ENCODE results near the gene JAK1. TPM values are rescaled to one million over a fixed set of nuclear protein-coding genes. Genes with fewer than 3 reads are reported as not detected.

JAK1 gene
- total RNA-seq, 2 donors from 2014 or later: 73.2 to 101 TPM

GRCh38 chr1:64953241-64953640, 13.1 kb downstream of the JAK1 start:
- DNase-seq: no peak
- H3K27ac ChIP-seq: no peak overlapping the region
- intact Hi-C loops (cut with DNase I): no loop called here

GRCh38 chr1:64950284-64950809, 16.0 kb downstream of the JAK1 start:
- Histone ChIP-seq H3K9ac (ENCODE audit: low read depth in 2 of 2, low read length in 2 of 2) (no peak overlapping the region), H3K36me3 (no peaks in the 10 kb centered on the region), H3K4me3 (no peak overlapping the region), H3K27ac (no peak overlapping the region), H3K4me1 (peaks cover 19% of the 10 kb centered on the region), H3K9me3 (no peaks in the 10 kb centered on the region), H3K27me3 (no peaks in the 10 kb centered on the region)
- no peak for DNase-seq
- no peak for TF ChIP-seq CTCF (IDR thresholded peaks at IDR 0.05)
- intact Hi-C loops (cut with DNase I): no loop called here

More at GRCh38 chr1:64953241-64953640, 13.1 kb downstream of the JAK1 start:
- no peaks in the 10 kb centered on the region for H3K27me3 ChIP-seq
- peaks cover 24% of the 10 kb centered on the region for H3K4me1 ChIP-seq
- H3K36me3 ChIP-seq: no peaks in the 10 kb centered on the region
- H3K9me3 ChIP-seq: no peaks in the 10 kb centered on the region
- no peak overlapping the region for H3K9ac ChIP-seq (ENCODE audit: low read depth in 2 of 2, low read length in 2 of 2)
- H3K4me3 ChIP-seq: no peak overlapping the region
- TF ChIP-seq CTCF (IDR thresholded peaks at IDR 0.05): no peak

- Histone ChIP-seq H3K27ac (no peak overlapping the region), H3K36me3 (no peaks in the 10 kb centered on the region), H3K9ac (ENCODE audit: low read depth in 2 of 2, low read length in 2 of 2) (no peak overlapping the region), H3K4me1 (peaks cover 19% of the 10 kb centered on the region), H3K4me3 (no peak overlapping the region), H3K9me3 (no peaks in the 10 kb centered on the region), H3K27me3 (no peaks in the 10 kb centered on the region)
- TF ChIP-seq CTCF (IDR thresholded peaks at IDR 0.05): no peak
- no peak for DNase-seq
- intact Hi-C loops (cut with DNase I): no loop called here
Measured at GRCh38 chr1:64948905-64949833, 17.2 kb downstream of the JAK1 start.

GRCh38 chr1:64948216-64948615, 18.1 kb downstream of the JAK1 start:
- no peak for DNase-seq
- Histone ChIP-seq H3K9ac (ENCODE audit: low read depth in 2 of 2, low read length in 2 of 2) (no peak overlapping the region), H3K4me1 (peaks cover 16% of the 10 kb centered on the region), H3K27me3 (no peaks in the 10 kb centered on the region), H3K36me3 (no peaks in the 10 kb centered on the region), H3K9me3 (no peaks in the 10 kb centered on the region), H3K4me3 (no peak overlapping the region), H3K27ac (no peak overlapping the region)
- no peak for TF ChIP-seq CTCF (IDR thresholded peaks at IDR 0.05)
- intact Hi-C loops (cut with DNase I): no loop called here

GRCh38 chr1:64946916-64947315, 19.4 kb downstream of the JAK1 start:
- Histone ChIP-seq H3K4me3 (no peak overlapping the region), H3K9me3 (no peaks in the 10 kb centered on the region), H3K9ac (ENCODE audit: low read depth in 2 of 2, low read length in 2 of 2) (no peak overlapping the region), H3K4me1 (peaks cover 11% of the 10 kb centered on the region), H3K27ac (no peak overlapping the region), H3K36me3 (no peaks in the 10 kb centered on the region), H3K27me3 (no peaks in the 10 kb centered on the region)
- no peak for TF ChIP-seq CTCF (IDR thresholded peaks at IDR 0.05)
- DNase-seq: no peak
- intact Hi-C loops (cut with DNase I): no loop called here

All from colonic mucosa (tissue), 4 donors.